GM19043 (cell line): Measurements from ENCODE around the gene SPINT1.

Experiments
- ATAC-seq: cut with Tn5 transposase; IDR thresholded peaks from one replicate; pipeline ENCODE4 v1.9.1; 2021; ENCODE audit warnings: low read depth; ENCODE audit not compliant: unreplicated experiment

SPINT1 gene

GRCh38 chr15:40843885-40844695, at the start of gene SPINT1:
TSS of gene SPINT1 (plus strand) at chr15:40844048. CDS start at chr15:40844555, 507 bp downstream.
- ATAC-seq: no peak

DNA sequence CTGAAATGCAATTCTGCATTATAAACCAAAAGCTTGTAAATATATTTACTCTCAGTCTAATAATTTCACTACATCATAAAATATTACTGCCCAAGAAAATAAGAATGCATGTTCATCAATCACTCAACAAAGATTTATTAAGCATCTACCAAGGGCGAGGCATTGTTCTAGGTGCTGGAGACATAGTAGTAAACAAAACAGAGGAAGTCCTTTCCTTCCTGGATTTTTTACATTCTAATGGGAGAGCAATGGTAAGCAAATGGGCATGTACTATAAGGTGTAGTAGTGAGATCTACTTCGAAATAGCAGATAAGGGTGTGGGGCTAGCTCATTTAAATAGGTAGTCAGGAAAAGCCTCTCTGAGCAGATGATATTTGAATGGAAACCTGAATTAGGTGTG, 47.8 kb upstream of the SPINT1 start:
- ATAC-seq: no peak

GRCh38 chr15:40796512-40796911, 47.3 kb upstream of the SPINT1 start:
- ATAC-seq: no peak

GRCh38 chr15:40799523-40799922, 44.3 kb upstream of the SPINT1 start:
- ATAC-seq: no peak

DNA sequence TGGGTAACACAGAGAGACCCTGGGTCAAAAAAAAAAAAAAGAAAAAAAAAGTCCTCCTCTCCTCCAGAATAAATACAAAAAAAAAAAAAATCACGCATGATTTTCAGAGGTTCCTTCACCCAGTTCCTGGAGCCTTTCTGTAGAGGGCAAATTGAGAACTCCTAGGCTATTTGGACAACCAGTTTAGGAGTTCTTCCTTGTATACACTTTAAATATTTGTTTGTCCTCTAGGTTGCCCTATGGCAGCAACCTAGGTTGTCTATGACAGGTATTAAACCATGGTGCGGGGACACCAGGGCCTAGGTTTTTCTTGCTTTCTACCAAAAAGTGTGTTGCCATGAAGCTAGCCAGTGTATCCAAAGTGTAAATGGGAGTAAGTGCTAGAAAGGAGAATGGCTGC, 40.8 kb upstream of the SPINT1 start:
- ATAC-seq: no peak

DNA sequence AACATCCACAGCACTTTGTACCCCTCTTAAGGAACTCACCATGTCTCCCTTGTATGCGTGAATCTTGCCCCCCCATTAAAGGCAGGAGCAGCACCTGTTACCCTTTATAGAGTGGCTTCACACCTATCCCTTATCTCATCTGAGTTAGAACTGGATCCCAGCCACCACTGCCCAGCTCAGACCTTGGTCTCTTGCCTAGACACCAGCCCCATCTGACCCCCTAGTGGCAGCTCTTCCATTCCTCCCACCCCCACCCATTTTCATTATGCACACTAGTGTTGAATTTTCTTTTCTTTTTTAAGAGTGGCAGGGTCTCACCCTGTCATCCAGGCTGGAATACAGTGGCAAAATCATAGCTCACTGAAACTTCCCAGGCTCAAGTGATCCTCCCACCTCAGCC, 40.2 kb upstream of the SPINT1 start:
- ATAC-seq: no peak

- ATAC-seq: no peak
These were observed 37.2 kb upstream of the SPINT1 start for GRCh38 chr15:40806672-40807027.

GRCh38 chr15:40807028-40807887, 36.6 kb upstream of the SPINT1 start, which contains the start of the genes DNAJC17 and ZFYVE19:
TSS of gene DNAJC17 (minus strand) at chr15:40807473. CDS start at chr15:40807446, 27 bp downstream.
TSS of gene ZFYVE19 (plus strand) at chr15:40807089. CDS start at chr15:40807590, 501 bp downstream.
- peak; percentile 88 for ATAC-seq

GRCh38 chr15:40807888-40808461, 35.9 kb upstream of the SPINT1 start:
- no peak for ATAC-seq

GRCh38 chr15:40808861-40809450, 34.9 kb upstream of the SPINT1 start:
- no peak for ATAC-seq

GRCh38 chr15:40812721-40813425, 31.0 kb upstream of the SPINT1 start:
- no peak for ATAC-seq

GRCh38 chr15:40815042-40815698, 28.7 kb upstream of the SPINT1 start:
- no peak for ATAC-seq

- ATAC-seq: no peak
These were observed 24.8 kb upstream of the SPINT1 start for GRCh38 chr15:40819048-40819447.

DNA sequence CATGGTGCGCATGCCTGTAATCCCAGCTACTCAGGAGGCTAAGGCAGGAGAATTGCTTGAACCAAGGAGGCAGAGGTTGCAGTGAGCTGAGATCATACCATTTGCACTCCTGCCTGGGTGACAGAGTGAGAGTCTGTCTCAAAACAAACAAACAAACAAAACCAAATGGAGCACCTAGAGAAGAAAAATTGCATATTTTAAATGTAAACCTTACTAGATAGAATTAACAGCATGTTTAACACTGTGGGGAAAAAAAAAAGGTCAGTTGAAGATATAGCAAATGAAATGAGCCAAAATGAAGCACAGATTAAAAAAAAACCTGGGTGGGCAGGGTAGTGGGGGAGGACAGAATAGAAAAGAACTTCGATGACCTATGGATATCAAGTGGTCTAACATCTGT, 22.7 kb upstream of the SPINT1 start:
- ATAC-seq: no peak

DNA sequence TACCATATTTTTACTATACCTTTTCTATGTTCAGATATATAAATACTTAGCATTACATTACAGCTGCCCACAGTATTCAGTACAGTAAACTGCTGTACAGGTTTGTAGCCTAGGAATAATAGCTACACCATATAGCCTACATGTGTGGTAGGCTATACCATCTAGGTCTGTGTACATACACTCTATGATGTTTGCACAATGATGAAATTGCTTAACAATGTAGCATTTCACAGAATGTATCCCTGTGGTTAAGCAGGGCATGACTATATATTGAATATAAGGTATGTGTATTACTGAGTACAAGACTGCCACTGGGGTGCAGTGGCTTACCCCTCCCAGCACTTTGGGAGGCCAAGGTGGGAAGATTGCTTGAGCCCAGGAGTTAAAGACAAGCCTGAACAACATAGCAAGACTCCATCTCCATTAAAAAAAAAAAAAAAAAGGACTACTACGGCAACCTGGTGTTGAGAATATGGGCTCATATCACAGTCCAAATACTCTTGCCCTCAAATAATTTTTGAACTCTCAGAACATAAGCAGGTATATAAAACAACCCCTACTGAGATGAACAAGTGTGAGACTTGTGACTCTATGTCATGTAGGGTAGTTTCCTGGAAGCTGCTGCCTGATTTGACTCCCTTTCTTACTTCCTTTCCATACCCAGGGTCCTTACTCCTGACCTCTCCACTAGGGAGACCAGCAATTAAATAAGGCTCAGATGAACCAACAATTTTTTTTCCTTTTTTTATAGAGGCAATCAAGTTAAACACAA, 20.1 kb upstream of the SPINT1 start:
- ATAC-seq: no peak

DNA sequence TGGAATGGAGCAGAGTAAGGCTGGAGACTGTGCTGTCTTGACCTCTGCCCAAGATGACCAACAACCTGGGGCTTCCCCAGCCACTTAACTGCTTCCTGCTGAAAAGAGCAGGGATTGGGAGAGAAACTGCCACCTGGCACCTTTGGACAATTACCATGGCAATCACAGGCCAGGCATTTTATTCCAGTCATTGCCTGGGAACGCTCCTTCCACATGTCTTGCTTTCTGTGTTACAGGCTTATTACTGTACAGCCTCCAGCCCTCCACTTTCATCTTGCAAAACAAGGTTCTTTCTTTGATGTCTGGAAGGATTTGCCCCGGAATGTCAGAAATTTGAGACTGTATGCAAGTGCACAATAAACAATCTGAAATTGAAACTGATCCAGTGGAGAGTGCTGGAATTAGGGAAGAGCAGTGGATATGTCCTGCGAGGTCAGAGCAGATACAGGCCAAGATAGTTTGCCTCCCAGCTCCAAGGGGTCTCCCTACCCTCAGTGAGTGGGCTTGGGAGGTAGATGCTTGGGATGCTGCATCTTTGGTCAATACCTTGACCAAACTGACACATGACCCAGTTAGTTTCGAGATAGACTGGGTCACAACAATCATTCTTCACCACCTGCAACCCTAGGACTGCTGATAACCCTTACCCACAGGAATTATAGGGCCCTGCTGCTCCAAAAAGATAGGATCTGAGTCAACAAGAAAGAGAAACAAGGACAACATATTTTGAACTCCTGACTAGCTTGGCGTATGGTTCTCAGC, 18.0 kb upstream of the SPINT1 start:
- ATAC-seq: no peak

DNA sequence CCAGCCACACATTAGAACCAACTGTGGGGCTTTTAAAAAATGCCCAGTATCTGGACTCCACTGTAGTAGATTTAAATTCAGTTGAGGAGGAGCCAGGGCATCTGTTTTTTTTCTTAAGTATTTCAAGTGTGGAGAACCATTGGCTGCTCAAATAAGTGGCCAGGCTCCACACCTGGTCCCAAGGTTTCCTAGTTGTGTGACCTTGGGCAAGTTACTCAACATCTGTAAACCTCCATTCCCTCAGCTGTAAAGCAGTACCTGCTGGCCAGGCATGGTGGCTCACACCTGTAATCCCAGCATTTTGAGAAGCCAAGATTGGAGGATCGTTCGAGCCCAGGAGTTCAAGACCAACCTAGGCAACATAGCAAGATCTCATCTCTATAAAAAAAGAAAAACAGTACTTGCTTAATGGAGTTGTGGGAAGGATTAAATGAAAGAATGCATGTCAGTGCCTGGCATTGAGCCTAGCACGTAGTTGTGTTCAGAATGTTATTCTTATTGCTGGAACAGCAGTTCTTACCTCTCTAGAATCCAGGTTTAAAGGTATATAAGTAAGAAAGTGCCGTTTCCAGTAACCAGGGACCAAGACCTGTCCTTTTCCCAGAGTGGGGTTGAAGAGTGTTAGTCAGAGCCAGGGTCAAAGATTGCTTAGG, 17.3 kb upstream of the SPINT1 start:
- ATAC-seq: no peak
